ENCODE results near the gene CACNA2D1.

GRCh38 chr7:82091126-82091684 is 352.4 kb downstream of the CACNA2D1 start:
- TF ChIP-seq, protein P1, sequence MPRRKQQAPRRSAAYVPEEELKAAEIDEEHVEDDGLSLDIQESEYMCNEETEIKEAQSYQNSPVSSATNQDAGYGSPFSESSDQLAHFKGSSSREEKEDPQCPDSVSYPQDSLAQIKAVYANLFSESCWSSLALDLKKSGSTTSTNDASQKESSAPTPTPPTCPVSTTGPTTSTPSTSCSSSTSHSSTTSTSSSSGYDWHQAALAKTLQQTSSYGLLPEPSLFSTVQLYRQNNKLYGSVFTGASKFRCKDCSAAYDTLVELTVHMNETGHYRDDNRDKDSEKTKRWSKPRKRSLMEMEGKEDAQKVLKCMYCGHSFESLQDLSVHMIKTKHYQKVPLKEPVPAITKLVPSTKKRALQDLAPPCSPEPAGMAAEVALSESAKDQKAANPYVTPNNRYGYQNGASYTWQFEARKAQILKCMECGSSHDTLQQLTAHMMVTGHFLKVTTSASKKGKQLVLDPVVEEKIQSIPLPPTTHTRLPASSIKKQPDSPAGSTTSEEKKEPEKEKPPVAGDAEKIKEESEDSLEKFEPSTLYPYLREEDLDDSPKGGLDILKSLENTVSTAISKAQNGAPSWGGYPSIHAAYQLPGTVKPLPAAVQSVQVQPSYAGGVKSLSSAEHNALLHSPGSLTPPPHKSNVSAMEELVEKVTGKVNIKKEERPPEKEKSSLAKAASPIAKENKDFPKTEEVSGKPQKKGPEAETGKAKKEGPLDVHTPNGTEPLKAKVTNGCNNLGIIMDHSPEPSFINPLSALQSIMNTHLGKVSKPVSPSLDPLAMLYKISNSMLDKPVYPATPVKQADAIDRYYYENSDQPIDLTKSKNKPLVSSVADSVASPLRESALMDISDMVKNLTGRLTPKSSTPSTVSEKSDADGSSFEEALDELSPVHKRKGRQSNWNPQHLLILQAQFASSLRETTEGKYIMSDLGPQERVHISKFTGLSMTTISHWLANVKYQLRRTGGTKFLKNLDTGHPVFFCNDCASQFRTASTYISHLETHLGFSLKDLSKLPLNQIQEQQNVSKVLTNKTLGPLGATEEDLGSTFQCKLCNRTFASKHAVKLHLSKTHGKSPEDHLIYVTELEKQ (CRISPR knock-in tag; IDR thresholded peaks at IDR 0.05) = no peak
- TF ChIP-seq ETS2 (tag; IDR thresholded peaks at IDR 0.05; ENCODE audit: borderline replicate concordance, poor library complexity, severe bottlenecking) (no peak), ESRRA (IDR thresholded peaks at IDR 0.05; ENCODE audit: borderline replicate concordance, low read depth) (no peak), REST (IDR thresholded peaks at IDR 0.05; ENCODE audit: borderline replicate concordance) (no peak), REST (CRISPR knock-in tag; IDR thresholded peaks at IDR 0.05; ENCODE audit: low read depth) (no peak), NKRF (IDR thresholded peaks at IDR 0.05; ENCODE audit: borderline replicate concordance) (no peak), CBX8 (IDR thresholded peaks at IDR 0.05; ENCODE audit: borderline replicate concordance, extremely low read depth, low read depth, low read length, poor library complexity, severe bottlenecking) (no peak), ZC3H4 (CRISPR knock-in tag; IDR thresholded peaks at IDR 0.05; ENCODE audit: borderline replicate concordance) (no peak)
- TF ChIP-seq, protein P2, sequence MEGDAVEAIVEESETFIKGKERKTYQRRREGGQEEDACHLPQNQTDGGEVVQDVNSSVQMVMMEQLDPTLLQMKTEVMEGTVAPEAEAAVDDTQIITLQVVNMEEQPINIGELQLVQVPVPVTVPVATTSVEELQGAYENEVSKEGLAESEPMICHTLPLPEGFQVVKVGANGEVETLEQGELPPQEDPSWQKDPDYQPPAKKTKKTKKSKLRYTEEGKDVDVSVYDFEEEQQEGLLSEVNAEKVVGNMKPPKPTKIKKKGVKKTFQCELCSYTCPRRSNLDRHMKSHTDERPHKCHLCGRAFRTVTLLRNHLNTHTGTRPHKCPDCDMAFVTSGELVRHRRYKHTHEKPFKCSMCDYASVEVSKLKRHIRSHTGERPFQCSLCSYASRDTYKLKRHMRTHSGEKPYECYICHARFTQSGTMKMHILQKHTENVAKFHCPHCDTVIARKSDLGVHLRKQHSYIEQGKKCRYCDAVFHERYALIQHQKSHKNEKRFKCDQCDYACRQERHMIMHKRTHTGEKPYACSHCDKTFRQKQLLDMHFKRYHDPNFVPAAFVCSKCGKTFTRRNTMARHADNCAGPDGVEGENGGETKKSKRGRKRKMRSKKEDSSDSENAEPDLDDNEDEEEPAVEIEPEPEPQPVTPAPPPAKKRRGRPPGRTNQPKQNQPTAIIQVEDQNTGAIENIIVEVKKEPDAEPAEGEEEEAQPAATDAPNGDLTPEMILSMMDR (IDR thresholded peaks at IDR 0.05 in 2 of 3, conservative IDR thresholded peaks at IDR 0.05 in 1 of 3; ENCODE audit: insufficient read depth in 2 of 3, low read depth in 1 of 3, low read length in 3 of 3) = no peak
- TF ChIP-seq, protein P3, sequence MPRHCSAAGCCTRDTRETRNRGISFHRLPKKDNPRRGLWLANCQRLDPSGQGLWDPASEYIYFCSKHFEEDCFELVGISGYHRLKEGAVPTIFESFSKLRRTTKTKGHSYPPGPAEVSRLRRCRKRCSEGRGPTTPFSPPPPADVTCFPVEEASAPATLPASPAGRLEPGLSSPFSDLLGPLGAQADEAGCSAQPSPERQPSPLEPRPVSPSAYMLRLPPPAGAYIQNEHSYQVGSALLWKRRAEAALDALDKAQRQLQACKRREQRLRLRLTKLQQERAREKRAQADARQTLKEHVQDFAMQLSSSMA (CRISPR knock-in tag; IDR thresholded peaks at IDR 0.05) = no peak
- TF ChIP-seq, protein P4, sequence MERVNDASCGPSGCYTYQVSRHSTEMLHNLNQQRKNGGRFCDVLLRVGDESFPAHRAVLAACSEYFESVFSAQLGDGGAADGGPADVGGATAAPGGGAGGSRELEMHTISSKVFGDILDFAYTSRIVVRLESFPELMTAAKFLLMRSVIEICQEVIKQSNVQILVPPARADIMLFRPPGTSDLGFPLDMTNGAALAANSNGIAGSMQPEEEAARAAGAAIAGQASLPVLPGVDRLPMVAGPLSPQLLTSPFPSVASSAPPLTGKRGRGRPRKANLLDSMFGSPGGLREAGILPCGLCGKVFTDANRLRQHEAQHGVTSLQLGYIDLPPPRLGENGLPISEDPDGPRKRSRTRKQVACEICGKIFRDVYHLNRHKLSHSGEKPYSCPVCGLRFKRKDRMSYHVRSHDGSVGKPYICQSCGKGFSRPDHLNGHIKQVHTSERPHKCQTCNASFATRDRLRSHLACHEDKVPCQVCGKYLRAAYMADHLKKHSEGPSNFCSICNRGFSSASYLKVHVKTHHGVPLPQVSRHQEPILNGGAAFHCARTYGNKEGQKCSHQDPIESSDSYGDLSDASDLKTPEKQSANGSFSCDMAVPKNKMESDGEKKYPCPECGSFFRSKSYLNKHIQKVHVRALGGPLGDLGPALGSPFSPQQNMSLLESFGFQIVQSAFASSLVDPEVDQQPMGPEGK (CRISPR knock-in tag; IDR thresholded peaks at IDR 0.05; ENCODE audit: borderline replicate concordance) = no peak

Measured in K562 (cell line).